Measurements from ENCODE around the gene MAEL. TPM values are rescaled to one million over a fixed set of nuclear protein-coding genes. Genes with fewer than 3 reads are reported as not detected.

Gene MAEL
- total RNA-seq, 1 donor from 2014 or later, result not detected

DNA sequence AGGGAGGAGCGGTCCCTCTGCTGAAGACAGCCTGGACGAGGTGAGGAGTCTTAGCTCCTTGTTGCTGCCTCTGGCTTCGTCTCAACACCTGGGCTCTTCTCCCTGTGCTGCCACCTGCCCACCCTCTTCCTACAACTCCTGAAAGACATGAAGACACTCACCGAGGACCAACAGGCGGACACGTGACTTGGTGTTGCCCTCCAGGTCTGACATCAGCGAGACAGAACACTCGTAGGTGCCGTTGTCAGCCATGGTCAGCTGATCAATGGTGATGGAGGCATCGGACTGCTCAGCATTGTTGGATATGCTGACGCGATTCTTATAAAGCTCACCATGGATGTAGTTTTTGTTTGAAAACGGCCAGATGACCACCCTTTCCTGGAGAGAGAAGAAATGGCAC, 79.7 kb downstream of the MAEL start:
- Mint-ChIP-seq H3K36me3 (ENCODE audit: low read depth) (no peaks in the 10 kb centered on the region), H3K9me3 (ENCODE audit: low read depth) (no peaks in the 10 kb centered on the region), H3K27ac (ENCODE audit: unreplicated experiment) (no peak overlapping the region), H3K4me3 (ENCODE audit: unreplicated experiment) (no peak overlapping the region), H3K4me1 (ENCODE audit: low read depth) (peaks cover 5% of the 10 kb centered on the region), H3K27me3 (ENCODE audit: low read depth) (no peaks in the 10 kb centered on the region)
- TF ChIP-seq, protein P1, sequence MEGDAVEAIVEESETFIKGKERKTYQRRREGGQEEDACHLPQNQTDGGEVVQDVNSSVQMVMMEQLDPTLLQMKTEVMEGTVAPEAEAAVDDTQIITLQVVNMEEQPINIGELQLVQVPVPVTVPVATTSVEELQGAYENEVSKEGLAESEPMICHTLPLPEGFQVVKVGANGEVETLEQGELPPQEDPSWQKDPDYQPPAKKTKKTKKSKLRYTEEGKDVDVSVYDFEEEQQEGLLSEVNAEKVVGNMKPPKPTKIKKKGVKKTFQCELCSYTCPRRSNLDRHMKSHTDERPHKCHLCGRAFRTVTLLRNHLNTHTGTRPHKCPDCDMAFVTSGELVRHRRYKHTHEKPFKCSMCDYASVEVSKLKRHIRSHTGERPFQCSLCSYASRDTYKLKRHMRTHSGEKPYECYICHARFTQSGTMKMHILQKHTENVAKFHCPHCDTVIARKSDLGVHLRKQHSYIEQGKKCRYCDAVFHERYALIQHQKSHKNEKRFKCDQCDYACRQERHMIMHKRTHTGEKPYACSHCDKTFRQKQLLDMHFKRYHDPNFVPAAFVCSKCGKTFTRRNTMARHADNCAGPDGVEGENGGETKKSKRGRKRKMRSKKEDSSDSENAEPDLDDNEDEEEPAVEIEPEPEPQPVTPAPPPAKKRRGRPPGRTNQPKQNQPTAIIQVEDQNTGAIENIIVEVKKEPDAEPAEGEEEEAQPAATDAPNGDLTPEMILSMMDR (IDR thresholded peaks at IDR 0.05), result no peak
- no peak for DNase-seq (ENCODE audit: low spot score)

DNA sequence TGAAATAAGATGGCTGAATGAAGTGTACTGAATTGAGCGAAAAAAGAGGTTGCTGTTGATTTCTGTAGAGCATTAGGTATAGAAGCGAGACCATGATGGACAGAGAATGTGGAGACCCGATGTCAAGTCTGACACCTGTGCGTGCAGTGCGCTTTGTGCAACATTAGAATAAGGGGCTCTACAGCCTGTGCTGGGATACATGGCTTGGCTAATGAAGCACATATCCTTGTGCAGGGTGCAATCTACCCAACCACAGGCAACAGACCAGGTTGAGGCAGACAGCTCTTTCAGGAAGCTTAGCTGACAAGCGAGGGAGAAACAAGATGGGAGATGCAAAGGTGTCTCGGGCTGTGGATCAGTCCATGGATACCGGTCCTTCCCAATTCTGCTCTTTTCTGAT, 82.2 kb downstream of the MAEL start:
- H3K4me3 Mint-ChIP-seq (ENCODE audit: unreplicated experiment), result no peak overlapping the region
- TF ChIP-seq, protein P1 (IDR thresholded peaks at IDR 0.05), result no peak
- no peak overlapping the region for H3K27ac Mint-ChIP-seq (ENCODE audit: unreplicated experiment)
- no peaks in the 10 kb centered on the region for H3K27me3 Mint-ChIP-seq (ENCODE audit: low read depth)
- no peaks in the 10 kb centered on the region for H3K9me3 Mint-ChIP-seq (ENCODE audit: low read depth)
- H3K4me1 Mint-ChIP-seq (ENCODE audit: low read depth), result peaks cover 8% of the 10 kb centered on the region
- peaks cover 2% of the 10 kb centered on the region for H3K36me3 Mint-ChIP-seq (ENCODE audit: low read depth)
- DNase-seq (ENCODE audit: low spot score), result no peak

Other genes starting within 250 kb of the MAEL start
- 31.4 to 38.0 TPM (median 35.2 TPM) in 3 replicates for gene POGK, start 149.8 kb upstream of the MAEL start, total RNA-seq
- gene TADA1, start 113.0 kb upstream of the MAEL start, total RNA-seq, result 8.9 to 11.1 TPM (median 9.3 TPM) in 3 replicates
- 1.3 to 2.7 TPM (median 1.5 TPM) in 3 replicates for gene ILDR2, start 13.7 kb upstream of the MAEL start, total RNA-seq
- gene GPA33, start 101.1 kb downstream of the MAEL start, total RNA-seq, result 0.99 TPM in 1 of 3 replicates, not detected in the others
- gene STYXL2, start 104.8 kb downstream of the MAEL start, total RNA-seq, result 10.5 to 13.2 TPM (median 10.5 TPM) in 3 replicates
- gene POU2F1, start 231.6 kb downstream of the MAEL start, total RNA-seq, result 13.2 to 23.7 TPM (median 14.8 TPM) in 3 replicates

Data from chondrocyte (in vitro differentiated cells).